Neural crest cell (in vitro differentiated cells): ENCODE results near the gene OXNAD1. TPM values are rescaled to one million over a fixed set of nuclear protein-coding genes. Genes with fewer than 3 reads are reported as not detected.

Experiments used
- DNase-seq: peaks from one replicate; pipeline ENCODE4 v3.0.0; 2021; ENCODE audit warnings: low read depth, mixed read lengths, low spot score
- H3K27ac Mint-ChIP-seq: one replicate; pipeline ENCODE4 v1.8.0; 2021; ENCODE audit warnings: mild to moderate bottlenecking, mixed read lengths; ENCODE audit not compliant: unreplicated experiment
- H3K27me3 Mint-ChIP-seq: 2 replicates; pipeline ENCODE4 v1.8.0; 2021; ENCODE audit warnings: low read depth, mild to moderate bottlenecking, mixed read lengths
- H3K36me3 Mint-ChIP-seq: 2 replicates; pipeline ENCODE4 v1.8.0; 2021; ENCODE audit warnings: low read depth, mild to moderate bottlenecking, mixed read lengths
- H3K4me1 Mint-ChIP-seq: 2 replicates; pipeline ENCODE4 v1.8.0; 2021; ENCODE audit warnings: mixed read lengths
- H3K4me3 Mint-ChIP-seq: one replicate; pipeline ENCODE4 v1.8.0; 2021; ENCODE audit warnings: mild to moderate bottlenecking, mixed read lengths
- H3K9me3 Mint-ChIP-seq: 2 replicates; pipeline ENCODE4 v1.8.0; 2021; ENCODE audit warnings: mixed read lengths
- total RNA-seq: library from RNA; stranded (reverse); gene quantifications from 2 replicates; pipeline ENCODE4 v1.2.1, GENCODE V29; 2021
- TF ChIP-seq, protein P1 (sequence below): fragments of 200-600 bp; sonication (generic); conservative IDR thresholded peaks from 2 replicates; pipeline ENCODE4 v1.5.0; 2021; ENCODE audit warnings: antibody characterized with exemption, mild to moderate bottlenecking

Gene OXNAD1
- total RNA-seq, 1 donor from 2014 or later = 17.4 TPM

DNA sequence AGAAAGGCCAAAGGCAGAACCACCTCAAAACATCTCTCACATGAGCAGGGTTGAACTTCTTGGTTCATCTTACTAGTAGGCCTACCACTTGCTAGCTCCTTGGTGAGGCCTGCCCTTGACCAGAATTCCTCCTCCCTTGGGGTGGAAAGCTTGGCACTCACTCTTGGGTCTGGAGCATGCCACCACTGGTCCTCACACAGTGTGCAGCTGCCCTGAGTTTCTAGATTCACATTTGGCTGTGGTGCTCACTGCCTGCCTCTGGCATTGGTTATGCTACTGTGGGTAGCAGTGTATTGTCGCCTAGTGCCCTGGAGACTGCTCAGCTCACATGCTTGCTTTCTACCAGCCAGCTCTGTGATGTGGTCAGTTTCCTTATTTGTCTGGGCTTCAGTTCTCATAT lies 23.7 kb downstream of the OXNAD1 start:
- TF ChIP-seq, protein P1, sequence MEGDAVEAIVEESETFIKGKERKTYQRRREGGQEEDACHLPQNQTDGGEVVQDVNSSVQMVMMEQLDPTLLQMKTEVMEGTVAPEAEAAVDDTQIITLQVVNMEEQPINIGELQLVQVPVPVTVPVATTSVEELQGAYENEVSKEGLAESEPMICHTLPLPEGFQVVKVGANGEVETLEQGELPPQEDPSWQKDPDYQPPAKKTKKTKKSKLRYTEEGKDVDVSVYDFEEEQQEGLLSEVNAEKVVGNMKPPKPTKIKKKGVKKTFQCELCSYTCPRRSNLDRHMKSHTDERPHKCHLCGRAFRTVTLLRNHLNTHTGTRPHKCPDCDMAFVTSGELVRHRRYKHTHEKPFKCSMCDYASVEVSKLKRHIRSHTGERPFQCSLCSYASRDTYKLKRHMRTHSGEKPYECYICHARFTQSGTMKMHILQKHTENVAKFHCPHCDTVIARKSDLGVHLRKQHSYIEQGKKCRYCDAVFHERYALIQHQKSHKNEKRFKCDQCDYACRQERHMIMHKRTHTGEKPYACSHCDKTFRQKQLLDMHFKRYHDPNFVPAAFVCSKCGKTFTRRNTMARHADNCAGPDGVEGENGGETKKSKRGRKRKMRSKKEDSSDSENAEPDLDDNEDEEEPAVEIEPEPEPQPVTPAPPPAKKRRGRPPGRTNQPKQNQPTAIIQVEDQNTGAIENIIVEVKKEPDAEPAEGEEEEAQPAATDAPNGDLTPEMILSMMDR = no peak
- Mint-ChIP-seq H3K4me1 (no peaks in the 10 kb centered on the region), H3K27ac (no peak overlapping the region)

DNA sequence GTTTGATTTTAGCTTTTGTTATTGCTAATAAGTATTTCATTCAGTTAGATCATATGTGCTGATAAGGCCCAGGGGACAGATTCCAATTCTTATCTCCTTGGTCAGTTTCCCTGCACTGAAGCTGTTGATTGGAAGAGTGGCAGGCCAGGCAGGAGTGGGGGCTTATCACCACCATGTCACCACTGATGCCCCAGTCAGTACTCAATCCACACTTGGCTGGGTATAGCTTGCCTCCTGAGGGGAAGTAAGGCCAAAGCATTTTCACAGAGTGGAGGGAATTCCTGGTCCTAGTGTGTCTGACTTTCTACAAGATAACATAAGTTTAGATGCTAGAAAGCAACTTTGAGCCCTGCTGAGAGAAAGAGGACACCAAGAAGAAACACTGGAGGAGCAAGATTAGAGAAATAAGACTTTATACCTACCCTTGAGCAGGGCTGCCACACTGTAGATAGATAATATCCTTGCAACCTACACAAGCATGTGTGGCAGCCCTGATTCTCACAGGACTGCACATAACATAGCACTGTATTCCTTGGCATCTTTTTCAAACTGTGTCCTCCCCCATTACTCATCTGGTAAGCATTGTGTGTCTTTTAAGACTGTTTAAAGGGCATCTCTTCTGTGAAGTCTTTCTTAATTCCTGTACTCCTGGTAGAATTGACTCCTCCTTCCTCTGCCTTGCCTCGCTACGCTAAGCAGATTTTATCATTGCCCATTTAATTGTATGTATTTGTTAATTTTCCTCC lies 24.3 kb downstream of the OXNAD1 start:
- no peak for DNase-seq
- Mint-ChIP-seq H3K36me3 (peaks cover 11% of the 10 kb centered on the region), H3K4me1 (no peaks in the 10 kb centered on the region), H3K4me3 (no peak overlapping the region), H3K27ac (no peak overlapping the region), H3K27me3 (no peaks in the 10 kb centered on the region), H3K9me3 (no peaks in the 10 kb centered on the region)
- TF ChIP-seq, protein P1 = no peak

More for the DNA sequence above, 23.7 kb downstream of the OXNAD1 start:
- H3K36me3 Mint-ChIP-seq = peaks cover 8% of the 10 kb centered on the region
- no peaks in the 10 kb centered on the region for H3K9me3 Mint-ChIP-seq
- DNase-seq = no peak
- H3K4me3 Mint-ChIP-seq = no peak overlapping the region
- H3K27me3 Mint-ChIP-seq = no peaks in the 10 kb centered on the region

DNA sequence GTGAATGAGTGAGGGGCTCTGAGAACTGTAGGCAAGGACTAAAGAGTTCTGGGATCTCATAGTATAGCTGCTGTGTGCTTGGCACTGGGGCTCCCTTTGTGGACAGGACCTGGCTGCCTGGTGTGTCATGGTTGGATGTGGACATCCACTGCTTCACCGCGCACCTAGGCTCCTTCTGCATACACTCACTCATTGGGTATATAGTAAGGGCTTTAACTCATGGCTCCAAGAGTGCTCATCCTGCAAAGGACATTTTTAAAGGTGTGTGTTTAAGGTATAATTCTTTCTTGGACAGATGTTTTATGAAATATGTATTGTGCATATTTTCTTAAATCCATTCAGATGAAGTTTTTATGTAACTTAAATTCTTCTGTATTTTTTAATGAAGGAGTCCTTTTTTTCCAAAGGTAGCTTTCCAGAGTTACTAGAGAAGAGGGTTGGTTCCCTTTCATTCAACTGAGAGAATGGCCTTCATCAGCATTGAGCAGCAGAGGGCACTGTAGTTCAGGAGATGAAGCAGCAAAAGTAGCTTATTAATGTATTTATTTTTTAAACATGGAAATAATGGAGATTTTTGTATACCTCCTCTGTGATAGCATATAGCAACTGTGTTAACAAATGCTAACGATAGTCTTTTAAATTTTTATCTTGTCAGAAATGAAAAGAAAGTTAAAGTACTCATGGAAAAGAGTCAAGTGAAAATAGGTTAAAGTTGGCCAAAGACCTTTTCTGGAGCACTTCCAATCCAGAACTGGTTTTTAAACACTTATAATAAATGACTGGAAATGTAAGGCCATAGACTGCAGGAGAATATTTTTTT lies 25.2 kb downstream of the OXNAD1 start:
- no peaks in the 10 kb centered on the region for H3K9me3 Mint-ChIP-seq
- no peaks in the 10 kb centered on the region for H3K27me3 Mint-ChIP-seq
- no peak overlapping the region for H3K4me3 Mint-ChIP-seq
- TF ChIP-seq, protein P1 = peak; percentile 94
- H3K4me1 Mint-ChIP-seq = no peaks in the 10 kb centered on the region
- peaks cover 16% of the 10 kb centered on the region for H3K36me3 Mint-ChIP-seq
- H3K27ac Mint-ChIP-seq = no peak overlapping the region
- DNase-seq = peak; percentile 23

DNA sequence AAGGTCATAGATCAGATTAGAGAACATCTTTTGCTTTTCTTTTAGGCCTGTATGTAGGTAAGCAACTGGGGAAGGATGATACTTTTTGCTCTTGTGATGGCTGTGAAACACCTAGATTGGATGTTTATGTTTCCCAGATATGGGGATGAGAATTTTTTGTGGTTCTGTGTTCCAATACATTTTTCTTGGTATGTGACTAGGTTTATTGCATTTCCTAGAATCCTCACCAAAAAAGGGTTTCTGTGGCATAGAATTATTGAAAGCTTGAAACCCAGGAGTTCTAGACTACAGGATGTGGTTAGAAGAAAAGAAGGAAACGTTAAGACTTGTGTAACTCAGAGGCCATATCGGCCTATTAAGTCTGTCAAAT lies 25.8 kb downstream of the OXNAD1 start:
- Mint-ChIP-seq H3K4me1 (no peaks in the 10 kb centered on the region), H3K36me3 (peaks cover 22% of the 10 kb centered on the region), H3K27ac (no peak overlapping the region), H3K27me3 (no peaks in the 10 kb centered on the region), H3K4me3 (no peak overlapping the region), H3K9me3 (peaks cover 3% of the 10 kb centered on the region)
- no peak for DNase-seq
- TF ChIP-seq, protein P1 = no peak

DNA sequence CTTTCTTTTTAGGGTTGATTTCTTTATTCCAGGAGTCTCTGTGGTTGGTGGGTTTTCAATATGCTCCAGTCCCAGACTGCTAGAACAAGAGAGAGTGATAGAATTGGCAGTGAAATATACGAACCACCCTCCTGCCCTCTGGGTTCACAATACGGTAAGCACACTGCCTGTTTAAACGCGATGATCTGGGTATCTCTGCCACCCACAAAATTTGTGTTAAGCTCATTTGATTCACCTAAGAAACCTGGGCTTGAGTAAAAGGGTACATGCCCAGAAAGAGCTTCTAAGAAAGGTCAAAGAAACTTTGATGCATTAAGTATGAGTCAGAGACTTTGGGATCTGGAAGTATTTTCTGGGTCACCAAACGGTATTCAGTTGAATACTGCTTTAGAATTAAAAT lies 29.8 kb downstream of the OXNAD1 start:
- TF ChIP-seq, protein P1 = no peak
- peaks cover 52% of the 10 kb centered on the region for H3K36me3 Mint-ChIP-seq
- no peak overlapping the region for H3K4me3 Mint-ChIP-seq

More for the DNA sequence above, 29.8 kb downstream of the OXNAD1 start:
- no peaks in the 10 kb centered on the region for H3K27me3 Mint-ChIP-seq
- H3K4me1 Mint-ChIP-seq = no peaks in the 10 kb centered on the region
- H3K9me3 Mint-ChIP-seq = peaks cover 6% of the 10 kb centered on the region
- no peak for DNase-seq
- no peak overlapping the region for H3K27ac Mint-ChIP-seq
